ENCODE measurements around the gene CSNK2A3. TPM values are rescaled to one million over a fixed set of nuclear protein-coding genes. Genes with fewer than 3 reads are reported as not detected.

Gene CSNK2A3
- total and polyA plus RNA-seq, 10 of the 15 experiments (the other 5 are each of a cell fraction or from before 2014, with no cell fraction given): 0.68 to 6.2 (median 1.4) TPM

GRCh38 chr11:11351042-11351586 lies 1.9 kb downstream of the CSNK2A3 start (continued):
- TF ChIP-seq KAT2A (conservative IDR thresholded peaks at IDR 0.05; ENCODE audit: control insufficient read depth, low read depth, low read length) (no peak), SIX5 (IDR thresholded peaks at IDR 0.05; ENCODE audit: low read depth, low read length, severe bottlenecking) (no peak), CUX1 (IDR thresholded peaks at IDR 0.05; ENCODE audit: insufficient replicate concordance, low read depth, low read length) (no peak), USF2 (IDR thresholded peaks at IDR 0.05; ENCODE audit: borderline replicate concordance, low read depth, low read length) (no peak)

GRCh38 chr11:11349870-11350337 lies 3.1 kb downstream of the CSNK2A3 start:
- ChIA-PET CTCF (no interaction called here), POLR2A (no interaction called here), RAD21 (ENCODE audit: unreplicated experiment) (no interaction called here), SMC1A (ENCODE audit: uncharacterized antibody, unreplicated experiment) (no interaction called here)
- WGBS (ENCODE audit: insufficient coverage, insufficient replicate concordance, low lambda C conversion rate, missing lambda C conversion rate): 44% methylated on average over 1 of the region's 1 CpG
- Histone ChIP-seq H3K4me2 (ENCODE audit: control insufficient read depth, insufficient read depth) (no peak overlapping the region), H3K9me3 (replicated peaks; ENCODE audit: control insufficient read depth, insufficient read depth, low read length) (no peaks in the 10 kb centered on the region), H3K4me1 (ENCODE audit: control insufficient read depth, insufficient read depth, low read length) (no peaks in the 10 kb centered on the region), H3K9ac (ENCODE audit: control insufficient read depth, insufficient read depth, low read length) (no peak overlapping the region), H3K27ac (ENCODE audit: control insufficient read depth, insufficient read depth) (no peak overlapping the region), H3K4me3 (no peak overlapping the region), H3K36me3 (ENCODE audit: control insufficient read depth in 2 of 2, insufficient read depth in 2 of 2, low read length in 1 of 2) (no peaks in the 10 kb centered on the region), H2AFZ (ENCODE audit: control insufficient read depth, low read depth, low read length) (no peak overlapping the region), H3K79me2 (ENCODE audit: control insufficient read depth, insufficient read depth, low read length) (no peaks in the 10 kb centered on the region), H3K27me3 (replicated peaks in 1 of 2; ENCODE audit: control insufficient read depth in 2 of 2, insufficient read depth in 2 of 2, low read length in 1 of 2) (no peaks in the 10 kb centered on the region), H4K20me1 (ENCODE audit: control insufficient read depth, insufficient read depth) (no peaks in the 10 kb centered on the region)
- intact Hi-C loops (cut with micrococcal nuclease; ENCODE audit: unreplicated experiment) (no loop called here), in situ Hi-C loops (cut with MboI) (no loop called here)
- BruUV-seq (replicated peaks): no TSS peak
- DNase-seq (ENCODE audit: low read depth, low spot score): no peak
- ATAC-seq: no peak
- no peak for FAIRE-seq
- TF ChIP-seq YBX1 (IDR thresholded peaks at IDR 0.05) (no peak), CBFB (IDR thresholded peaks at IDR 0.05; ENCODE audit: low read depth) (no peak), NR2F1 (conservative IDR thresholded peaks at IDR 0.05) (no peak), ESRRA (IDR thresholded peaks at IDR 0.05; ENCODE audit: low read length) (no peak), PRDM15 (CRISPR knock-in tag; IDR thresholded peaks at IDR 0.05) (no peak), SMC3 (IDR thresholded peaks at IDR 0.05; ENCODE audit: borderline replicate concordance, low read length) (no peak), FOXK2 (IDR thresholded peaks at IDR 0.05) (no peak), RELB (IDR thresholded peaks at IDR 0.05; ENCODE audit: low read depth) (no peak)

Data from GM12878 (cell line).